HG02759 (cell line): Measurements from ENCODE around the gene MKI67.

Experiments
- ATAC-seq: cut with Tn5 transposase; IDR thresholded peaks from one replicate; pipeline ENCODE4 v1.9.1; 2021; ENCODE audit warnings: mild to moderate bottlenecking, moderate library complexity; ENCODE audit not compliant: unreplicated experiment

Gene MKI67

DNA sequence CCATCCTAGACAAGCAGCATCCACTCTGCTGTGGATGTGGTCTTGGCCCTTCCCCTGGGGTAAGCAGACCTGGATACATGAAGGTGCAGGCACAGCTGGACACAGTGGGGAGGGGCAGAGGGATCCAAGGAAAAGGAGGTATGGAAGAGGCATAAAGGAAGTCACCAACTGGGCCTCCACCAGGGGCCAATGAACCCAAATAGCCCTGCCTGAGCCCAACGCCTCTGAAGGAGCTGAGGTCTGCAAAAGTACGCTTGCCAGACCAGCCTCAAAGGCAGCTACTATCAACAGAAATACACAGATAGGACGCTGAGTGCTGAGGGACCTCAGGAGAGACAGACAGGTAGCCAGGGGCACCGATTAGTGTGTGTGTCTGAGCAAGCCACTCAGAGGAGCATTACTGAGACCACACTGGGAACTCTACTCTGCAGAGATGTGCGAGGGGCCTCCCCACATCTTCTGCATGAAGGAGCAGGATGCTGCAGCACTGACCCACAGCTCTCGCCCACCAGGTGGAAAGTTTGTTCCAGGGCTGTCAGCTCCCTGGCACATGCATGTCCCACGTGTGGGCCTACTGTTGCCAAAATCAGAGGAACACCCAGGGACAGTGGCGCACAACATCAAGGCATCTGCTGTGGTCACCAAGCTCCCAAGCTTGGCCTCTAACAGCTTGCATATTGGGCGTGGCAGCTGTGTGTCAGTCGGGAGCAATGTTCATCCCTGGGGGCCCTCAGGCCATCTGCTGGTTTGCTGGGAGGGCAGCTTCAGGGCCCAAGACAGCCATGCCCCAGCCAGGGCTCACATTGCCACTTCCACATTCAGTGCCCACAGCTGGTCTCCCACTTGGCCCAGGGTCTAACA lies 40.0 kb downstream of the MKI67 start:
- no peak for ATAC-seq

DNA sequence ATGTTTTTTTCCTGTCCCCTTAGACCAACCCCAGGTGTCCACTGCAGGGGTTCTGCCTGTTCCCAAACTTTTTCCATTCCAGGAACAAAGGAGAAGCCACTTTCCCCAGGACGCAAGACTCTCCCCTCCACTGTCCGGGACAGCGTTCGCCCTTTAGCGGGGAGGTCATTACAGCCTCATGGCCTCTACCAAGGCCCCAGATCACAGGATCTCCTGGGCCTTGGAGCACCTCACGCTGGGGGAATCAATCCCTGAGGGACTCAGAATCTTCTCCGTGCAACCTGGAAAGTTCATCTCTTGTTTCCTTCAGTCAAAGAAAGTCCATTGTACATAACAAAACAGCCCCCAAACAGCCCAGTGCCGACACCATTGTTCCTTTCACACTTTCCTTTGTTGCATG lies 41.2 kb downstream of the MKI67 start:
- ATAC-seq = no peak

DNA sequence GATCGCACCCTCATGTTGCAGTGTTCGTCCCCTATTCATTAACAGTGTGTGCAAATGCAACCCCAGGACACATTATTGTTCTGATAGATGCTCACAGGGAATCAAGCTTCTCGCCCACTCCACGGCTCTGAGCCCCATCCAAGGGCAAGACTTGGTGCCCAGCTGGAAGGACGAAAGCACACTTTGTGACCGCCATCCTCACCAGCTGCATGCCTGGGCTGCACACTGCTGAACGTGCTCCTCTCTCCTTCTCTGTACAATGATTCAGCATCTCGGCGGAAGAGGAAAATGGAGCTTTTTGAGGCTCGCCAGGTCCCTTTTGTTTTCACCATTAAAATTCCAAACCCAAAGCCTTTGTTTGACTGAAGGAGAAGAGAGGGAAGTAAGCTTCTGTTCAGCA lies 41.9 kb downstream of the MKI67 start:
- ATAC-seq = no peak

DNA sequence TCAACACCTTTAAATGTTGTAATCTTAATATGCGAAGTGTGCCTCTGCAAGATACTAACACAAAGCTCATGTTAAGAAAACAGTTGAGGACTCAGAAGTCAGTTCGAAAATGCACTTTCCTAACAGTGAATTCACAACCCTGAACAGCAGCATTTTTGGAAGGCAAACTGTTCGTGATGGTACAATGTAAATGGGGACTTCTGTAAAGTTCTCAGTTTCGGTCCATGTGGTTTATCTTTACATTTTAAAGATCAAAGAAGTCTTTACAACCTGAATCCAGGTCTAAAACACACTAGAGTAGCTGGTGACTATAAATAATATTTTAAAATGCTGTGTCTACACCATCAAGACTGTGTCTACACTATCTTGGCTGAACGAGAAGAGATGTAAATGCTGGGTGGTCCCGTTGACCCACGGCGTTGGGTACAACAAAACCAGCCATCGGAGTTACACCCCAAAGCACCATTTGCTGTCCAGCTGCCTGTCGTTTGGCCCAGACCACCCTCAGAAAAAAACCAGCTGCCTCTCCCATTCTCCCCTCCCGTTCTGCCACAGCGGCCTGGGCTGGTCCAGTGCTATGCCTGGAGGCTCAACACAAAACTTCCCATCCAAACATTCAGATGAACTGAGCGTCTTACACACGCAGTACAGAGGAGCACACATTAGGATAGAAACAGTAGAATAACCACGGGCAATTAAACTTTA lies 42.9 kb downstream of the MKI67 start:
- ATAC-seq = no peak

DNA sequence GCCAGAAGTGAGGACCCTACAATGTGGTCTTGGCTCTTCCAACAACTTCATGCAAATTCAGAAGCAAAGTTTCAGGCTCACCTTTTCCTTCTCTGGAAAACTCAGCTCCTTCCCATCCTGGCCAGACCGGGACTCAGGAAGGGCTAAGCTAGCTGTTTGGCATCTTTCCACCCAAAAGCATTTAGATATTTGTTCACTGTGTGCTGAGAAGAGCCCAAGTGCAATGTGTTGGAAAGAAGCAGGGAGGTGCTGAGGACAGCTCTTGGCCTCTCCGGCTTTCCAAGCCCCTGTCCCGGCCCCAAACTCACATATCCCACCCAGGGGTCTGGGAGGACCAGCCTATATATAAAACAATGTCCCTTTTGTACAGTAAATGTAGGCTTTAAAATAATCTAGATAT lies 44.5 kb downstream of the MKI67 start:
- ATAC-seq = no peak

DNA sequence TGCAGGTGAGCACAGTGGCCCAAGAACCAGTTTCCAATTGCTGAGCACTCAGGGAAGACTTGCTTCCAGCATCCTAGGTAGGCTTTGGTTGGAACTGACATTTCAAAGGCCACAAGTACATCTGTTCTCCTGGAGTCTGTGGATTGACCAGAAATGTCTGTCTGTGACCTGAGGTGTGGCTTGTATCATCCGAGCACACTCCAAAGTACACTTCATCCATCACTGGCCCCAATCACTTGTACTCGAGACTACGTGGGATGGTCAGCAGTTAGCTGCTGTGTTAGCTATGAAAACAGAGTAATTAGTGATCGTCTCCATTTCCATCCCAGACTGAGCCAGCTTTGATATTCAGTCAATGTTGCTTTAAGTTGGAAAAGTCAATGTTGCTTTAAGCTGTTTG lies 45.0 kb downstream of the MKI67 start:
- no peak for ATAC-seq

DNA sequence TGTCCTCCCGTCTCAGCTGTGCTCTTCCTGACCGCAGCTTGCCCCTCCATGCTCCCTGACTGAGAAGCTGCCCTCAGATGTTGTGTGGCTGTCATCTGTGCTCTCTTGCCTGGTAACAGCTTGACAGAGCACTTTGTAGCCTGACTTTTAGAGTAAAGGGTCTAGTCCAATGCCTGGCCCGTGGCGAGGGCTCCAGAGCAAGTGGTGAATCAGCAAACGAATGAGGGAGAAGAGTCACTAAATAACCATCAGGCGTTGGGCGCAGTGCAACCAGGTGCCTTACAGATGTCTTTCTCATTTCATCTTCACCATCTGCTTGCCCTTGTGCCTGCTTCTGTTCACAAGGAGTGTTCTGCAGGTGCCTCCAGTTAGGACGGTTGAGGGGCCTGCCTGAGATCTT lies 45.6 kb downstream of the MKI67 start:
- no peak for ATAC-seq

DNA sequence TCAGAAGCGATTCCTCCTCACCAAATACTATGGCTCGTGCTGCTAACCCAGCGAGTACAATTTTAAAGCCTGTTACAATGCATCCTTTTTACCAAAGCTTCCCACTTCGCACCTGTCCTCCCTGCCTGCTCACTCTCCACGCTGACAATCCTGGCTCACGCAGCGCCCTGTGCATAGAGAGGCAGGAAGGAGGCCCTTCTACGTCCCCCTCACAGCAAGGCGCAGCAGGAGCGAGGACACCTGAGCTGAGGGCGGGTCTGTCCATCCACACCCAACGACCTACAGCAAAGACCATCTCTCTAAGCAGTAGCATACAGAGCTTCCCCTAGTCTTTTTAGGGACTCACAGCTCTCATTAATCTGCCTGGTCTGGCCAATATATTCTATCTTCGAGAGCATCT lies 46.0 kb downstream of the MKI67 start:
- no peak for ATAC-seq

DNA sequence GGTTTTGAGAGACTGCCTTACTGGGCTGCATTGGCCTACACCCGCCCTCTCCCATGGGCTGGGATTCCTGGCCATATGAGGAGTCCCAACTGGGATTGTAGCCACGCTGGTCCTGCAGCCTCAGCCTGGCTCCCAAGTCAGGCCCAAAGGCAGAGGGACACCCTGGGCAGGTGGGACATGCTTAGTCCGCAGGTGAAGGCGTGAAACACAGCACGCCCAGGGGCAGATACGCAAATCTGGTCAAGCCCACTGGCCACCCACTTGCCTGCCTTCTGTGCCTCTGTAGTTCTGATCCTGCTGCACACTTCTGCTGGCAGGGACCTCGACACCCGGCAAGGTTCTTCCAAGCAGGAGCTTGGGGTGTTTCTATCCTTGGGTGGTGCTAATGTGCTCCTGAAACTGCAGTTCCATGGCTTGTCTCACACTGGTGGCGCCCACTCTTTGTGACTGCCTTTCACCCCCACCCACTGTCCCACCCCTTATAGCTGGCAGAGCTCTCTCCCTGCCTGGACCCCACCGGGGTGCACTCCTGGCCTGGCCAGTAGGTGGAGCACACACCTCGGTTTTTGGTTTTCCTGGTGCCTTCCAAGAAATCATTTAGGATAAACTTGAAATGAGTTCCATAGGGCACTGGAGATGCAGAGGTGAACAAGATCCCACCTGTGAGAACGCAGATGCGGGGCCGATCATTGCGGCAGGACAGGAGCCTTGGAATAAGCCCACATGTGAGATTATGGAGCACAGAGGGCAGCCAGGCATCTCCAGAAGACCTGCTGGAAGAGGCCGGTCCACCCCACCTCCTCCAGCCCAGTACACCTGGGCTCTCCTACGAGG lies 47.9 kb downstream of the MKI67 start:
- peak; percentile 80 for ATAC-seq

DNA sequence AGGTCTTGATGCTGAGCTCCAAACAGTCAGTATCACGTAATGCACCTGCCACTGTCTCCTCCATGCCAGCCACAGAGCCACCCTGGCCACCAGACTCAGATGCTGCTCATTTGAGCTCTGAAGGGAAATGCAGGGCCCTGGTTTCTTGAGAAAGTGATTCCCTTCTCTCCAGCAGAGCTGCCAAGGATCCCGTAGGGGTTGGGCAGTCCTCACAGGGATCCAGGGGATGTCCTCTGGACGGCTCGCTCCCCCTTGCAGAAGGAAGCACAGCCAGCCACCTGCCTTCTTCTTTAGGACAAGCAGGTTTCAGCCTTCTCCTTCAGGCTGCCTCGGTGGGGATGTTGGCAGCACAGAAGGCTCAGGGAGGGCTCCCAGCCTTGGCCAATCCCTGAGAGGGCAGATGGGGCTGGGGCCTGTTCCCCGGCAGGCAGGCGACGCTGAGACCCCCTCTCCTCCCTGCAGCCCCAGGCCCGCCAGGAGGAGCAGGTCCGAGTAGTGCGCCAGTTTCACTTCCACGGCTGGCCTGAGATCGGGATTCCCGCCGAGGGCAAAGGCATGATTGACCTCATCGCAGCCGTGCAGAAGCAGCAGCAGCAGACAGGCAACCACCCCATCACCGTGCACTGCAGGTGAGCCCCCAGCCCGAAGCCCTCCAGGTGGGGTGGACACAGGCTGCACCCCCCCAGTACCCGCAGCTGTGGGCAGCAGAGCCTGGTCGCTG lies 48.9 kb downstream of the MKI67 start:
- no peak for ATAC-seq

DNA sequence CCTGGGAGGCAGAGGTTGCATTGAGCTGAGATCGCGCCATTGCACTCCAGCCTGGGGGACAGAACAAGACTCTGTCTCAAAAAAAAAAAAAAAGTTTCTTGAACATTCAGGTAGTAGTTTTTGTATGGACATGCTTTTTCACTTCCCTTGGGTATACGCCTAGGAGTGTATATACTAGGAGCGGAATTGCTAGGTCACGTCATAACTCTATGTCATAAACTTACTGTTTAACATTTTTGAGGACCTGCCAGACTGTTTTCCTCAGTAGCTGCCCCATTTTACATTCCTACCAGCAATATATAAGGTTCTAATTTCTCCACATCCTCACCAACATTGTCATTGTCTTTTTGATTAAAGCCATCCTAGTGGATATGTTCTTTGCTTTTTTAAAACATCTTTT lies 51.6 kb downstream of the MKI67 start:
- no peak for ATAC-seq

DNA sequence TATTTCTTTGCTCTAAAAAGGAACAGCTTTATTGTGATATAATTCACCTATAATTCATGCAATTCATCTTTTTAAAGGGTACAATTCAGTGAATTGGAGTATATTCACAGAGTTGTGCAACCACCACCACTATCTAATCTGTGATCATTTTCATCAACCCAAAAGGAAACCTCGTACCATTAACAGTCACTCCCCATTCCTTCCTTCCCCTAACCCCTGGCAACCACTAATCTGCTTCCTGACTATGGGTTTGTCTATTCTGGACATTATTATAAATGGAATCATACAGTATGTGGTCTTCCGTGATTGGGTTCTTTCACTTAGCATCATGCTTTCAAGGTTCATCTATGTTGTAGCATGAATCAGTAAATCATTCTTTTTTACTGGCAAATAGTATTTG lies 52.3 kb downstream of the MKI67 start:
- ATAC-seq = no peak

DNA sequence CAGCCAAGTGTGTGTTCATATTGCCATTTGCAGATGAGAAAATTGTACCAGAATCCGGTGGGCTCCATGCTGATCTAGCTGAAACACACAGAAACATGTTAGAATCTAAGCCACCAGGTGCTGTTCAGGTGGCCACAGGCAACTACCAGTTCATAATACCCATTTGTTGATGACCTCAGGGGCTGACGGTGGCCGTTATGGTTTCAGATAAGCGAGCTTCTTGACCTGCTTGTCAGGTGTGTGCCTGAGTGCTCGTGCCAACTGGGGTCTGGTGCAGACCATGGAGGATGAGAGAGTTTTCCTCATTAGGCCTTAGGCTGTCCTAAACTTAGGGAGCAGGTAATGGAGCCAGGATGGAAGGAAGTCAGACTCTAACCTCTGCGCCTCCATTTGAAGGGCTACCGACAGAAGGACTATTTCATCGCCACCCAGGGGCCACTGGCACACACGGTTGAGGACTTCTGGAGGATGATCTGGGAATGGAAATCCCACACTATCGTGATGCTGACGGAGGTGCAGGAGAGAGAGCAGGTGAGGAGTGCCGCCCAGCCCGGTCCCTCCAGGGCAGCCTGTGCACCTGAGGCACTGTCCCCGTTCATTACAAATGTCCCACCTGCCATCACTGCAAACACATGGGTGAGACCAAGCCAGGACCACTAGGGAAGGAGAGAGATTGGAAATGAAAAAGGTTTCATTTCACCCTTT lies 53.1 kb downstream of the MKI67 start:
- ATAC-seq = no peak

DNA sequence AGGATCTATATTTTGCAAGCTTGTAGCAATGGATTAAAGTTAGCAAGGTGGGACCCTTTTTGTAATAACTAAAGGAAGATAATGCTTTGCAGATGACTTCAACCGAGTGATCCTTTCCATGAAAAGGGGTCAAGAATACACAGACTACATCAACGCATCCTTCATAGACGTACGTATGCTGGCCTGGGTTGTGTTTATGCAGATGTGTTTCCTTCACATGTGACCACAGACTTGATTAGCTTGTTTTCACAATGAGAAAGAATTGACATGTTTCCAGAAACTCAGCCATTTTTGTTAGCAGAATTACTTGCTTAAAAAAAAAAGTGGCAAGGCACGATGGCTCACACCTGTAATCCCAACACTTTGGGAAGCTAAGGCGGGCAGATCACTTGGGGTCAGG lies 54.2 kb downstream of the MKI67 start:
- ATAC-seq = no peak

DNA sequence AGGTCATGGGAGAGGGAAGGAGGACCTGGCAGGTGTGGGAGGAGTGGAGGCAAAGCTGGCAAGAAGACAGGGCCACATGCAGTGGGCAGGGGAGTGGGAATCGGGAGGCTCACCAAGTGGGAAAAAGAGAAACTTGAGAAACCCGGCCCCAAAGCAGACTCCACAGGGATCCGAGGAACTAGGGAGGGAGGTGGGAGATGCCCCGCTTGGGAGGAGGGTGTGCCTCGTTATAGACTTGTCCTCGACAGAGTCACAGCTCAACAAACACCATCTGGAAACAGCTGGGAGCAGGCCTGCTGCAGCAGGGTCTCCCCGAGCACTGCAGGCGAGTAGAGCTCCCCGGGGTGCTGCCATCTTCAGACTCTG lies 54.8 kb downstream of the MKI67 start:
- ATAC-seq = no peak

DNA sequence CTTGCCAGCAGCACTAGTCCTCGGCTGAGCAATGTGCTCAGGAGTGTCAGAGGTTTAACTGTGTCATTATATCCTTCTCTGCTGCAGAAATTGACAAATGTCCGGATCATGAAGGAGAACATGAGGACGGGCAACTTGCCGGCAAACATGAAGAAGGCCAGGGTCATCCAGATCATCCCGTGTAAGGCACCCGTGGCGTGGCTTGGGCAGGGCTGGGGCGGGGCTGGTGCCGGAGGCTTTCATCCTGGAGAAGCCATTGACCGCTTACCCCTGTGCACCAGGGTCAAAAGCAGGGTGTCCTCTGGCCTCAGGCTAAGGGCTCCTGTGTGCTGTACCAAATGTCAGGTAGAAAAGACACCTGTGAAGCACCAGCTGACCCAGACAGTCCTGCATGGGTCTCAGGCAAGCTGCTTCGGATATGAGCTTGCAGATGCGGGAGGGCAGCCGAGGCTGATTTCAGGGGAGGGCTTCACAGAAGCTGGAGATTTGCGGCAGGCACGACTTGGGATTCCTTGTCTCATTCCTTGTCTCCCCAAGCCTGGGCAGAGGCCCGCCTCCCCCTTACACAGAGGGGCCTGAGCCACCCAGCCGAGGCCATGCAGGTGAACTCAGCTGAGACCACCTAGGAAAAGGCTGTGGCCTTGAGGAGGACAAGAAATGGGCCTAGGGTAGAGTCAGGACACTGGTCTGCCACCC lies 55.4 kb downstream of the MKI67 start:
- no peak for ATAC-seq

DNA sequence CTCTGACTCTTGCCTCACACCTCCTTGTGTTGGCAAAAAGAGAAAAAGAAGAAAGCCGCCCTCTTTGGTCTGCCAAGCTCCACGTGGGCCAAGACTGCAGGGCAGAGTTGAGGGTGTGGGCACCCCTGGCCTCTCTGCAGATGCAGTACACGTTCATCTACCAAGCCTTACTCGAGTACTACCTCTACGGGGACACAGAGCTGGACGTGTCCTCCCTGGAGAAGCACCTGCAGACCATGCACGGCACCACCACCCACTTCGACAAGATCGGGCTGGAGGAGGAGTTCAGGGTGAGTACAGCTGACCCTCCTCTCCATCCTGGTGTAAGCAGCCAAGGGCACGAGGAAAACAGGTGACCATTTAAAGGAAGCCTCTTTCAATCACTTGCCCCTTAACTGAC lies 56.1 kb downstream of the MKI67 start:
- no peak for ATAC-seq

DNA sequence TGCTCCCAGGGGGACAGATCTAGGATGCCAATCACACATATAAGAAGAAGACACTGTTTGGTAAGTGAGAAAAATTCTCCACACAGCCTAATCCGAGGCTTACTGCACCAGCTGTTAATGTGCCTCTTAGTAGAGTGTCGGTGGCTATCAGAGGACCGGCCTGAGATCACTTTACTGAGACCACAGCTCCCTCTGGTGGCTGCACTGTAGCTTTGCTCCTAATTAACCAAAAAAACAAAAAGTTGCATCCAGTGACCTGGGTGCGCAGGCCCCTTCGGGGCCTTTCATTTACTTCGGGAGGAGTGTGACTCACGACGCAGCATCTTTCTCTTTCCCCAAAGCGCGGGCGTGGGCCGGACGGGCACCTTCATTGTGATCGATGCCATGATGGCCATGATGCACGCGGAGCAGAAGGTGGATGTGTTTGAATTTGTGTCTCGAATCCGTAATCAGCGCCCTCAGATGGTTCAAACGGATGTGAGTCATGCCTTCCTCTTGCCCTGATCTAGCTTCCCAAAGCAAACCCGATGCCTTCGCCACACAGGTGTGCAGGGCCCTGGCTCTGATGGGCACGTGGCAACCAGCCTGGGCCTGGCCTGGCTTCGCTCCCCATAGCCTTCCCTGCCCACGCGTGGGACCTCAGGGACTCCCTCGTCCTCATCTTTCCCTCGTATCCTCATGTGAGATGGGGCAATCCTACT lies 56.7 kb downstream of the MKI67 start:
- peak; percentile 36 for ATAC-seq
